KOPT-K1 (cell line): Measurements from ENCODE around the gene ZNF578.
"Not testable (repeated sequence)": the region's sequence is repeated elsewhere in the genome, so short reads cannot be mapped to it uniquely, and the experiment has no call there.

ENCODE experiments used
- H3K27ac ChIP-seq: fragments of 200-600 bp; sonication (generic); 2 replicates; pipeline ENCODE4 v1.5.1; 2016; ENCODE audit warnings: antibody characterized with exemption, mild to moderate bottlenecking, low read depth, low read length; ENCODE audit not compliant: poor library complexity, severe bottlenecking
- H3K36me3 ChIP-seq: fragments of 200-600 bp; sonication (generic); 2 replicates; pipeline ENCODE4 v1.5.1; 2017; ENCODE audit warnings: antibody characterized with exemption, mild to moderate bottlenecking, low read length, moderate library complexity; ENCODE audit not compliant: insufficient read depth
- H3K9me3 ChIP-seq: fragments of 200-600 bp; sonication (generic); 2 replicates; pipeline ENCODE4 v1.5.1; 2017; ENCODE audit warnings: antibody characterized with exemption, low read length, mild to moderate bottlenecking; ENCODE audit not compliant: insufficient read depth, poor library complexity, severe bottlenecking

The ZNF578 gene

DNA sequence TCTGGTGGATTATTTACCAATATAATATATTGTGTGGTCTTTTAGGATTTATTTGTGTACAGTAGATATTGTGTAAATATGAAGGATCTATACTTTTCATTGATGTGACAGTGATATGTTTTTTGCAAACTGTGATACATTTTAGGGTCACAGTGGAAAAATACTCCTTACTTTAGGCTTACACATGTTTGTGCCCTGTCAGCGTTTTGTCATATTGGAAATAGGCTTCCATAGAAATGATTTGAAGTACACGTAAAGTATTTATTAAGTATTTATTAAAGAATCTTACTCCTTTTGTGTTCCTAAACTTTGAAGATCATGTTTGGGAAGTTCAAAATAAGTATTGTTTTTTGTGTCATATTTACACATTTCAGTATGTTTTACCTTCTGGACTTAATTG is 79.1 kb downstream of the ZNF578 start:
- Histone ChIP-seq H3K27ac (no peak overlapping the region), H3K9me3 (no peaks in the 10 kb centered on the region), H3K36me3 (peaks cover 16% of the 10 kb centered on the region)

DNA sequence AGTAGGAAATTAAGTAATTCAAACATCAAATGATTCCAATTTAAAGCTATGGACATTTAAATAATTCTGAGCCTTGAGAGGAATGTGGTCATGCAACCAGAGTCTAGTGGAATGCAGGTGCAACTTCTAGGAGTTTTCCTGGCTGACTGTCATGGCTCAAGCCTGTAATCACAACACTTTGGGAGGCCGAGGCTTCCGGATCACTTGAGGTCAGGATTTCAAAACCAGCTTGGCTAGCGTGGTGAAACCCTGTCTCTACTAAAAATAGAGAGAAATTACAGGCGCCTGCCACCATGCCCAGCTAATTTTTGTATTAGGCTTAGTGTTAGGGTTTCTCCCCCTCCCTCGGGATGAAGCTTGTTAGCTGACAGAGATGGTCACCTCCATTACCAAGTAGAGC is 80.5 kb downstream of the ZNF578 start:
- Histone ChIP-seq H3K36me3 (peaks cover 16% of the 10 kb centered on the region), H3K27ac (no peak overlapping the region), H3K9me3 (no peaks in the 10 kb centered on the region)

DNA sequence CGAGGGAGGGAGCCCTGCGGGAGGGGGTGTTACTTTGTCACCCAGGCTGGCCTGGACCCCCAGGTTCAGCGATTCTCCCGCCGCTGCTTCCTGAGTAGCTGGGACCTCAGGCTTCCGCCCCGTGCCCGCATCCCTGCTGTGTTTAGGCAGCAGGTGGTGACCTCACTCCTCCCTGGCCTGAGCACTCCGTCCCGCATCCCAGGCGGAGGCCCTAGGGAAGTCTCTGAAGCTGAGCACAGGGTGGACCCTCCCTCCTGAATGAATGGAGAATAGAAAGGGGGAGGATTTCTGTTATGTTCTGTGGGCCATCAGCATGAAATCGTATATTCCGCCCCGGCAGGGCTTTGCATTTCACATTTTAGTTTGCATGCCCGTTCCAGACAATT is 82.0 kb downstream of the ZNF578 start:
- Histone ChIP-seq H3K36me3 (peaks cover 30% of the 10 kb centered on the region), H3K27ac (peak overlapping the region; percentile 88)
- not testable (repeated sequence) for H3K9me3 ChIP-seq

DNA sequence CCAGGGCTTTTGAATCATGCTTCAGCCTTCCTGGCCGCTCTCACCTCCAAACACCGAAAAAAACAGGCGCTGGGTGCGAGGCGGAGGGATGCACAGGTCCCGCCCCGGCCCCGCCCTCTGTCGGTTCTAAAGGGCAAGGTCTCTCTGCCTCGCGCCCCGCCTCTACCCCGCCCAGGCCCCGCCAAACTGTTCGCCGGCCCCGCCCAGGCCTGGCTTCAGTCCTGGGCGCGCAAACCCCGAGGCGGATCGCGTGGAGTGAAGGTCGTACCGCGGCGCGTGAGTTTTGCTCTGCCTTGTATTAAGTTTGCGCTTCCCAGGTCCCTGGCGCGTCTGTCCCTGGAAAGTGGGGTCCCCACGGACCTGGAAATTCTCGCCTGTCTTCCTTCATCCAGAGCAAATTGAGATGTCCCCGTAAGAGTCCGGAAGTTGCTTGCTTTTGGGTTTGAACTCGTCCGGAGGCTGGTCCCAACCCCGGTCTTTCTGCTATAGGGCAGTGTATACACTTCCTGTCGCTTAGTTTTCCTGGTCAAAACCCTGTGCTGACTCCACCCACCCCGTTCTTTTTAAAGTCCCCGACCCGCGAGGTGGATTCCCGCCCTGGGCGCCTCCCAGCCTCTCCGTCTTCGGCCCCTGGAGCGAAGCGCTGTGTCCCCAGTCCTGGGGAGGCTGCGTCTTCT is 82.6 kb downstream of the ZNF578 start:
- peaks cover 36% of the 10 kb centered on the region for H3K36me3 ChIP-seq
- H3K9me3 ChIP-seq = peaks cover 5% of the 10 kb centered on the region
- H3K27ac ChIP-seq = peak overlapping the region; percentile 88

DNA sequence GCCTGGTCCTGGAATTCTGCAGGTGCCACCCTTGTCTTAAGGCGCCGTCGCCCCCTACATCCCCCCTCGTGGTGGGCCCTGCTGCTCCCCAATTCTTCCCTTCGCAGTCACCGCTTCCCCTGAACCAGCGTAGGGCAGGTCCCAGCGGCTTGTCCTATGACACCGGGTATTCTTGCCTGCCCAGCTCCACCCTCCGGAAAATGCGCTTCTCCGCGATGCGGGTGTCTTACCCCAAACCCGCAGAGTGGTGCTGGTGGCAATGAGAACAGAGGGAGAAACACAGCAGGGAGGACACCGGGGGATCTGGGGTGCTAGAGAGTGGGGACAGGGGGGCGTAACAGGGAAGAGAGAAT is 83.1 kb downstream of the ZNF578 start:
- H3K36me3 ChIP-seq = peaks cover 41% of the 10 kb centered on the region
- peaks cover 7% of the 10 kb centered on the region for H3K9me3 ChIP-seq
- H3K27ac ChIP-seq = peak overlapping the region; percentile 88

DNA sequence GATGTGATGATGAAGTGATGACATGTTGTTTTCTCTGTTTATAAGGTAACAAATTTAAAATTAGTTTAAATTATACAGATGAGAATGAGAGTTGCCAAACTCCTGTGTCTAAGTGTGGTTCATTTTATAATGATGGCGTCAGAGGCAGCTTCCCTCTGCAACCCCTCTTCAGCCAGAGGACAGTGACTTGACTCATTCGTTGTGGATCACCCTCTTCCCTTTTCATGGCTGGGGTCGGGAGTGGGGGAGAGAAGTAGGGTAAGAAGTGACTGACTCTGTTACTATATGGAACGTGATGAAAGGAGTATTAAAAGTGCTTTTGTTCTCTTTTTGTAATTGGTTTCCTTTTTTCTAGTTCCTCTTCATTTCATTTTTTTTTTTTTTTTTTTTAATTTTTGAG is 85.5 kb downstream of the ZNF578 start:
- H3K27ac ChIP-seq, H3K9me3 ChIP-seq: not testable (repeated sequence)
- H3K36me3 ChIP-seq = peaks cover 48% of the 10 kb centered on the region

DNA sequence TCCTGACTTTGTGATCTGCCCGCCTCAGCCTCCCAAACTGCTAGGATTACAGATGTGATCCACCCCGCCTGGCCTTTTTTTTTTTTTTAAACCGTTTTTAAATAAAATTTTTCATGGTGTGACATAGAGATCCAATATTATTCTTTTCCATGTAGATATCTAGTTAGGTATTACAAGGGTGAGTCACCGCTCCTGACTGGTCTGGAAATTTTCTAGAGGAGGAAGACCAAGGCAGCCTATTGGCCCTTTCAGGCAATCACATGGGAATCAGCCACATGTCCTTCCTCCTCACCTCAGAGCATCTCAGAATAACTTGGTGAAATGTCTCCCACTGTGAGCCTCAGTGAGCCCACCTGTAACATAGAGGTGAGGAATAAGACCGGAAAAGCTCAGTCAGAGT is 87.8 kb downstream of the ZNF578 start:
- Histone ChIP-seq H3K9me3 (peaks cover 15% of the 10 kb centered on the region), H3K36me3 (peaks cover 67% of the 10 kb centered on the region)
- H3K27ac ChIP-seq = not testable (repeated sequence)

DNA sequence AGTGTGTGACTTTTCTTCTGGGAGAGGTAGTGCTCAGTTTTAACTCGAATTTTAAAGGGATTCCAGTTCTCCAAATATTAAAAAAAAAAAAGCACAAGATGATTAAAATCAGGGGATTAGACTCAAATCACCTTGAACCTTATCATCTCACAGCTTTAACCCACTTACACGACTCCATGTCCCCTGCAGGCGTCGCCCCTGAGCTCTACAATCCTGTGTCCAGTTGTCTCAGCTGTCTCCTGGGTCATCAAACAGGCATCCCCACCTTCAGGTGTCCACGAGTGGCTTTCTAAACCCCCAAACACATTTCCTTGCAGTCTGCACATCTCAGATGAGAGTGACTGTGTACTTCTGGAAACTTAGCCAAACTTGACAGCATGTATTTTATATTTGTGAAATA is 88.3 kb downstream of the ZNF578 start:
- Histone ChIP-seq H3K36me3 (peaks cover 71% of the 10 kb centered on the region), H3K9me3 (peaks cover 19% of the 10 kb centered on the region), H3K27ac (no peak overlapping the region)

DNA sequence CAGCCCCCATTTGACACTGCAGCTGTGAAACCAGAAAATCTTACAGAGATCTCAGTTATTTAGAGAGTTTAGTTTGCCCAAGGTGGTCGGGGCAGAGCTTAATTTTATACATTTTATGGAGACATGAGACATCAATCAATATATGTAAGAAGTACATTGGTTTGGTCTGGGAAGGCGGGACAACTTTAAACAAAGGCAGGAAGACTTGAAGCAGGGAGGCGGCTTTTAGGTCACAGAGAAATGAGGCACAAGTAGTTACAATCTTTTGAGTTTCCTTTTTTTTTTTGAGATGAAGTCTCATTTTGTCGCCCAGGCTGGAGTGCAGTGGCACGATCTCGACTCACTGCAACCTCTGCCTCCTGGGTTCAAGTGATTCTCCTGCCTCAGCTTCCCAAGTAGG is 89.2 kb downstream of the ZNF578 start:
- Histone ChIP-seq H3K36me3 (peaks cover 80% of the 10 kb centered on the region), H3K9me3 (peaks cover 28% of the 10 kb centered on the region)

DNA sequence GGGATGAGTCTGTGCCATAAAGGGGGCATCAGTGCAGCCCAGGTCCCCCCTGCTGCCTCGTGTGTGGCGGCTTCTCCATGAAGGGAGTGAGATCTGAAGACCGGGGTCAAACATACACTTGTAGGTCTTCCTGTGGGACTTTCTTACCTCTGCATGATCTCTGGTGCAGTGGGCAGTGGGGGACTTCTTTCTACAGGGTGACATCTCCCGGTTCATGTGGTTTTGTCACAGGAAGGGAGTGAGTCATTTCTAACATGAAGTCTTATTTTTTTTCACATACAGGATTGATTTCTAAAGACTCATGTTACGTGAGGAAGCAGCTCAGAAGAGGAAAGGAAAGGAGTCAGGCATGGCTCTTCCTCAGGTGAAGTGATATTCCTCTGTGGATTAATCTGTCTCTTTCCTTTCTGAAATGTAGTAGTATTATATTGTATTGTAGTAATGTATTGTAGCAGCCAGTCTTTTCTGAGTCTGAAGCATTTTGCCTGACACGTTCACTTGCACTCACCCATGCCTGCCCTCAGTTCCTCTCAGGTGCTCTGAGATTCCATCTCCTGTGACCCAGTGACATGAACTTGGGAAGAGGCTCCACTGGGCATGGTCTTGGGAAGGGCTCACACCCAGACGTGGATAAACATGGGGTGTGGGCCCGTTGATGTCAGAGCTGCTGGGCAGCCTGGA is 89.8 kb downstream of the ZNF578 start:
- Histone ChIP-seq H3K9me3 (peaks cover 34% of the 10 kb centered on the region), H3K36me3 (peaks cover 86% of the 10 kb centered on the region), H3K27ac (peak overlapping the region; percentile 31)

More for the DNA sequence above, 89.2 kb downstream of the ZNF578 start:
- H3K27ac ChIP-seq = peak overlapping the region; percentile 31

DNA sequence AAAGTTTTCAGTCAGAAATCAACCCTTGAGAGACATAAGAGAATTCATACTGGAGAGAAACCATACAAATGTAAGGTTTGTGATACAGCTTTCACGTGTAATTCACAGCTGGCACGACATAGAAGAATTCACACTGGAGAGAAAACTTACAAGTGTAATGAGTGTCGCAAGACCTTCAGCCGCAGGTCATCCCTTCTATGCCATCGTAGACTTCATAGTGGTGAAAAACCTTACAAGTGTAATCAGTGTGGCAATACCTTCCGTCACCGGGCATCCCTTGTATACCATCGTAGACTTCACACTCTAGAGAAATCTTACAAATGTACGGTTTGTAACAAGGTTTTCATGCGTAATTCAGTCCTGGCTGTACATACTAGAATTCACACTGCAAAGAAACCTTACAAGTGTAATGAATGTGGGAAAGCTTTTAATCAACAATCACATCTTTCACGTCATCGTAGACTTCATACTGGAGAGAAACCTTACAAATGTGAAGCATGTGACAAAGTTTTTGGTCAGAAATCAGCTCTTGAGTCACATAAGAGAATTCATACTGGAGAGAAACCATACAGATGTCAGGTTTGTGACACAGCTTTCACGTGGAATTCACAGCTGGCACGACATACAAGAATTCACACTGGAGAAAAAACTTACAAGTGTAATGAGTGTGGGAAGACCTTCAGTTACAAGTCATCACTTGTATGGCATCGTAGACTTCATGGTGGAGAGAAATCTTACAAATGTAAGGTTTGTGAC is 101.0 kb downstream of the ZNF578 start:
- Histone ChIP-seq H3K9me3 (peaks cover 98% of the 10 kb centered on the region), H3K27ac (no peak overlapping the region), H3K36me3 (peaks cover 98% of the 10 kb centered on the region)

DNA sequence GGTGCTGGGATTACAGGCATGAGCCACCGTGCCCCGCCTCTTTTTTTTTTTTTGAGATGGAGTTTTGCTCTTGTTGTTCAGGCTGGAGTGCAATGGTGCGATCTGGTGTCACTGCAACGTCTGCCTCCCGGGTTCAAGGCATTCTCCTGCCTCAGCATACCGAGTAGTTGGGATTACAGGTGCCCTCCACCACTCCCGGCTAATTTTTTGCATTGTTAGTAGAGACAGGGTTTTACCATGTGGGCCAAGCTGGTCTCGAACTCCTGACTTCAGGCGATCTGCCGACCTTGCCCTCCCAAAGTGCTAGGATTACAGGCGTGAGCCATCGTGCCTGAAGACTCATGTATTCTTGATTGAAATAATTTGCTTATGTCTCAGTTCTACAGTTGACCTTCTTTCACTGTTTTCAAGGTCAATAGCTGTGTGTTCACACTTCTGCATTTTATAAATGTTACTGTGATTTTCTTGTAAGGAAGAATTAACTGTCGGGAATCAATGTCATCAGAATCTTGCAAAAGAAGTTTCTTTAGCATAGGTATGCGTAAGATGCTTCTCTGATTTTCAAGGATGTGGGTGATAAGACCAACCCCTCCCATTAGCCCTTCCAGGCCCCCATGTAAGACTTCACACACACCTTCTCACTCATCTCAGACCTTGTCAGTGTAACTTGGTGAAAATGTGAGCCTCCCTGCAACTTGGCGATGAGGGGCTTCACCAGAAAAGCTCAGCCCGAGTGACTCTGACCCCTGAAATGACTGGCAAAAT is 104.1 kb downstream of the ZNF578 start:
- Histone ChIP-seq H3K36me3 (peaks cover 96% of the 10 kb centered on the region), H3K27ac (no peak overlapping the region), H3K9me3 (peaks cover 95% of the 10 kb centered on the region)

DNA sequence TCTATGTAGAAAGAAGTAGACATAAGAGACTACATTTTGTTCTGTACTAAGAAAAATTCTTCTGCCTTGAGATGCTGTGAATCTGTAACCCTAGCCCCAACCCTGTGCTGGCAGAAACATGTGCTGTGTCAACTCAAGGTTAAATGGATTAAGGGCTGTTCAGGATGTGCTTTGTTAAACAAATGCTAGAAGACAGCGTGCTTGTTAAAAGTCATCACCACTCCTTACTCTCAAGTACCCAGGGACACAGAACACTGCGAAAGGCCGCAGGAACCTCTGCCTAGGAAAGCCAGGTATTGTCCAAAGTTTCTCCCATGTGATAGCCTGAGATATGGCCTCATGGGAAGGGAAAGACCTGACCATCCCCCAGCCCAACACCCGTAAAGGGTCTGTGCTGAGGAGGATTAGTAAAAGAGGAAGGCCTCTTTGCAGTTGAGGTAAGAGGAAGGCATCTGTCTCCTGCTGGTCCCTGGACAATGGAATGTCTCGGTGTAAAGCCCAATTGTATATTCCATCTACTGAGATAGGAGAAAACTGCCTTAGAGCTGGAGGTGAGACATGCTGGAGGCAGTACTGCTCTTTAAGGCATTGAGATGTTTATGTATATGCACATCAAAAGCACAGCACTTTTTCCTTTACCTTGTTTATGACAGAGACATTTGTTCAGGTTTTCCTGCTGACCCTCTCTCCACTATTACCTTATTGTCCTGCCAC is 105.5 kb downstream of the ZNF578 start:
- H3K36me3 ChIP-seq = peaks cover 96% of the 10 kb centered on the region
- H3K27ac ChIP-seq = not testable (repeated sequence)
- H3K9me3 ChIP-seq = peaks cover 95% of the 10 kb centered on the region

DNA sequence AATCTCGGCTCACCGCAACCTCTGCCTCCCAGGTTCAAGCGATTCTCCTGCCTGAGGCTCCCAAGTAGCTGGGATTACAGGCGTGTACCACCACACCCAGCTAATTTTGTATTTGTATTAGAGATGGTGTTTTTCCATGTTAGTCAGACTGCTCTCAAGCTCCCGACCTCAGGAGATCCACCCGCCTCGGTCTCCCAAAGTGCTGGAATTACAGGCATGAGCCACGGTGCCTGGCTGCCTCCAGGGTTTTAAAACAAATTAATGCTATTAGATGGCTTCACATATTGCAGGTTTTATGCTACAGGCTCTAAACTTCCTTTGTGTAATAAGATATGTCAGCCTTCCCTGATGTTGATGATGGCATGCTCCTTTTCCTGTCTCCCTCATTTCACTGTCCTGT is 108.3 kb downstream of the ZNF578 start:
- H3K27ac ChIP-seq = not testable (repeated sequence)
- peaks cover 85% of the 10 kb centered on the region for H3K9me3 ChIP-seq
- peaks cover 85% of the 10 kb centered on the region for H3K36me3 ChIP-seq
